ENCODE measurements around the gene MCAT.
"Not testable (repeated sequence)": the region's sequence is repeated elsewhere in the genome, so short reads cannot be mapped to it uniquely, and the experiment has no call there.

The MCAT gene

GRCh38 chr22:43152357-43153071 lies 9.3 kb upstream of the MCAT start:
- DNase-seq = no peak

- DNase-seq = no peak
These were observed 8.8 kb upstream of the MCAT start for GRCh38 chr22:43152003-43152356.

- DNase-seq = no peak
These were observed 8.2 kb upstream of the MCAT start, which contains the start of gene TSPO for GRCh38 chr22:43151251-43152002. TSPO (plus strand) TSS chr22:43151559; CDS start chr22:43159239, 7,680 bp downstream.

- no peak for DNase-seq
These were observed 7.6 kb upstream of the MCAT start for GRCh38 chr22:43150731-43151206.

- no peak for DNase-seq
These were observed 5.4 kb upstream of the MCAT start for GRCh38 chr22:43148581-43148980.

- no peak for DNase-seq
These were observed 4.6 kb upstream of the MCAT start for GRCh38 chr22:43147821-43148220.

- not testable (repeated sequence) for DNase-seq
These were observed 3.1 kb upstream of the MCAT start for GRCh38 chr22:43146332-43146731.

- DNase-seq = not testable (repeated sequence)
These were observed 2.2 kb upstream of the MCAT start for GRCh38 chr22:43145371-43145770.

- DNase-seq = no peak
These were observed 1.8 kb upstream of the MCAT start for GRCh38 chr22:43144949-43145348.

- no peak for DNase-seq
These were observed 6.4 kb downstream of the MCAT start for GRCh38 chr22:43136801-43137200.

GRCh38 chr22:43136255-43136654 lies 6.9 kb downstream of the MCAT start:
- no peak for DNase-seq

- no peak for DNase-seq
These were observed 7.6 kb downstream of the MCAT start for GRCh38 chr22:43135565-43135964.

- DNase-seq = no peak
These were observed 8.6 kb downstream of the MCAT start for GRCh38 chr22:43134553-43134952.

GRCh38 chr22:43133401-43133800 lies 9.8 kb downstream of the MCAT start:
- DNase-seq = no peak

GRCh38 chr22:43131773-43132501 lies 11.3 kb downstream of the MCAT start:
- no peak for DNase-seq

GRCh38 chr22:43129426-43130425 lies 13.5 kb downstream of the MCAT start:
- DNase-seq = no peak

GRCh38 chr22:43128928-43129424 lies 14.2 kb downstream of the MCAT start:
- no peak for DNase-seq

GRCh38 chr22:43128116-43128515 lies 15.1 kb downstream of the MCAT start:
- DNase-seq = no peak

GRCh38 chr22:43127166-43127908 lies 15.9 kb downstream of the MCAT start:
- no peak for DNase-seq

GRCh38 chr22:43126501-43127165 lies 16.6 kb downstream of the MCAT start:
- no peak for DNase-seq

Data from cerebellar nuclear complex (tissue), 1 donor.